Brain microvascular endothelial cell (primary cell): Measurements from ENCODE around the gene MEIKIN.

Experiments
- DNase-seq: peaks from one replicate; pipeline ENCODE4 v3.0.0-alpha.2; 2020
- H3K27ac ChIP-seq: fragments of 250-450 bp; sonication (Bioruptor Pico); 2 replicates; pipeline ENCODE4 v1.5.1; 2020; ENCODE audit warnings: mild to moderate bottlenecking, moderate library complexity
- H3K27me3 ChIP-seq: fragments of 250-450 bp; sonication (Bioruptor Pico); replicated peaks from 2 replicates; pipeline ENCODE4 v1.5.1; 2020; ENCODE audit warnings: mild to moderate bottlenecking
- H3K36me3 ChIP-seq: fragments of 250-450 bp; sonication (Bioruptor Pico); replicated peaks from 2 replicates; pipeline ENCODE4 v1.5.1; 2020; ENCODE audit warnings: mild to moderate bottlenecking
- H3K4me3 ChIP-seq: 2 replicates; pipeline ENCODE4 v1.5.1; 2011; ENCODE audit warnings: low read depth, mild to moderate bottlenecking, control low read depth, low read length, moderate library complexity
- in situ Hi-C: cut with HindIII; loops from 2 replicates; pipeline ENCODE4 v1.10.0; 2017; ENCODE audit warnings: low sequenced_read_pairs, low pct_ligation_motif_present
- TF ChIP-seq, protein P1 (sequence below): IDR thresholded peaks from 2 replicates; pipeline ENCODE4 v1.5.1; 2011; ENCODE audit warnings: low read depth, mild to moderate bottlenecking, moderate library complexity, low read length, control low read depth, inconsistent platforms; ENCODE audit errors: missing control alignments

MEIKIN gene

GRCh38 chr5:131991593-131992324 is 46.3 kb upstream of the MEIKIN start:
- Histone ChIP-seq H3K4me3 (no peak overlapping the region), H3K27ac (no peak overlapping the region), H3K27me3 (peaks cover 2% of the 10 kb centered on the region), H3K36me3 (no peaks in the 10 kb centered on the region)
- TF ChIP-seq, protein P1, sequence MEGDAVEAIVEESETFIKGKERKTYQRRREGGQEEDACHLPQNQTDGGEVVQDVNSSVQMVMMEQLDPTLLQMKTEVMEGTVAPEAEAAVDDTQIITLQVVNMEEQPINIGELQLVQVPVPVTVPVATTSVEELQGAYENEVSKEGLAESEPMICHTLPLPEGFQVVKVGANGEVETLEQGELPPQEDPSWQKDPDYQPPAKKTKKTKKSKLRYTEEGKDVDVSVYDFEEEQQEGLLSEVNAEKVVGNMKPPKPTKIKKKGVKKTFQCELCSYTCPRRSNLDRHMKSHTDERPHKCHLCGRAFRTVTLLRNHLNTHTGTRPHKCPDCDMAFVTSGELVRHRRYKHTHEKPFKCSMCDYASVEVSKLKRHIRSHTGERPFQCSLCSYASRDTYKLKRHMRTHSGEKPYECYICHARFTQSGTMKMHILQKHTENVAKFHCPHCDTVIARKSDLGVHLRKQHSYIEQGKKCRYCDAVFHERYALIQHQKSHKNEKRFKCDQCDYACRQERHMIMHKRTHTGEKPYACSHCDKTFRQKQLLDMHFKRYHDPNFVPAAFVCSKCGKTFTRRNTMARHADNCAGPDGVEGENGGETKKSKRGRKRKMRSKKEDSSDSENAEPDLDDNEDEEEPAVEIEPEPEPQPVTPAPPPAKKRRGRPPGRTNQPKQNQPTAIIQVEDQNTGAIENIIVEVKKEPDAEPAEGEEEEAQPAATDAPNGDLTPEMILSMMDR: no peak
- in situ Hi-C loops: no loop called here
- DNase-seq: no peak

DNA sequence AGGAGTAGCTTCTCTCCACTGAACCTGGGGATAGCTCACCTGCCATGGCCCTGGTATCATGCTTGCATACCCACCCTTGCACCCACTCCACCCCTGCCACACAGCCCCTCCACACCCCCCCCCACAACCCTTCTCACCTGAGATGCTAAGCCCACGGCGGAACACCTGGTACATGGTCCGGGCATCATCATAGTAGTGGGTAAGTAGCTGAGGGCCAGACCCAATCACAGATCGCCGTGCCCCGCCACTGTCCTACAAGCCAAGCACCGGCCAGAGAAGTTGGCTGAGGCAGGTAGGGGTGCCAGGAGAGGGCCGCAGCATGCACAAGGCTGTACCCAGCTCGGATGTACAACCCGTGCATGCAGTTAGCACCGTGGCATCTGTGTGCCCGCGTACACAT is 45.3 kb upstream of the MEIKIN start:
- Histone ChIP-seq H3K27ac (no peak overlapping the region), H3K27me3 (peaks cover 2% of the 10 kb centered on the region), H3K36me3 (no peaks in the 10 kb centered on the region), H3K4me3 (no peak overlapping the region)
- DNase-seq: no peak
- in situ Hi-C loops: no loop called here
- TF ChIP-seq, protein P1: no peak

- Histone ChIP-seq H3K4me3 (no peak overlapping the region), H3K27me3 (peaks cover 2% of the 10 kb centered on the region), H3K27ac (no peak overlapping the region), H3K36me3 (no peaks in the 10 kb centered on the region)
- in situ Hi-C loops: no loop called here
- TF ChIP-seq, protein P1: no peak
- DNase-seq: no peak
Measured at GRCh38 chr5:131988601-131989000, 43.1 kb upstream of the MEIKIN start.

GRCh38 chr5:131987251-131987650 is 41.8 kb upstream of the MEIKIN start:
- in situ Hi-C loops: no loop called here
- DNase-seq: no peak
- no peak overlapping the region for H3K4me3 ChIP-seq
- H3K27me3 ChIP-seq: peaks cover 2% of the 10 kb centered on the region
- H3K27ac ChIP-seq: no peak overlapping the region
- no peaks in the 10 kb centered on the region for H3K36me3 ChIP-seq
- TF ChIP-seq, protein P1: no peak

DNA sequence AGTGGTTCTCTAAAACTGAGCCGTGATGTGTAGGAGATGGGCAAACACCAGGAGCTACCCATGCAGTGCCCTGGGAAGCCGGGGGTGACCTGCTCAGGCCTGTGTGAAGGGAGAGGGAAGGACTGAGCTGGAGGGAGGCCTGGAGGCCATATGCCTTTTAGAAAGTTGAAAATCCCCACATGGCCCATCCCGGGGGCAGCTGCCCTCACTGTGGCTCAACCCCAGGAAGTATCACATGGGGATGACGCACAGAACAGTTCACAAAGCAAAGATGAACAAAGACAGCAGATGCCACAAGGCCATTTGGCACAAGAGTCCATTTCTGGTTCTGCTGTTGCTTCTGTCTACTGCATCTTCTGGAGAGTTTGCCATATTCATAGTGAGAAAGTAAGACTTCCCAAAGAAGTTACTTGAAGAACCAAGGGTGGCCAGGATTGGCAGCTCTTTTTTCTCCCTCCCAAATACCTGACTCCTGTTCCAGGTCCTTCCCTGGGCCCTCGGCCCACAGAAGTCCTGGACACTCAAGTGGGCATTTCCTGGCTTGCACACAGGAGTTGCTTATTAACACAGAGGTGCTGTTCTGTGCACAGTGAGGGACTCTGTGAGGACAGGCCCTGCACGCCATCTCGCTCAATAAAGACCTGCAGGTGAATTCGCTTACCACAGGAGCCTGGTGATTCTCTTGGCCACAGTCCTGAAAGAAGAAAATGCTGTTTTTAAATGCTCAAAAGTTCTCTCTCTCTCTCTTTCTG is 40.9 kb upstream of the MEIKIN start:
- no peak for DNase-seq
- in situ Hi-C loops: no loop called here

More for the DNA sequence above, 40.9 kb upstream of the MEIKIN start:
- no peaks in the 10 kb centered on the region for H3K27me3 ChIP-seq
- no peak overlapping the region for H3K4me3 ChIP-seq
- no peak overlapping the region for H3K27ac ChIP-seq
- TF ChIP-seq, protein P1: no peak
- H3K36me3 ChIP-seq: no peaks in the 10 kb centered on the region
